Measurements from ENCODE around the gene PPFIBP1. TPM values are rescaled to one million over a fixed set of nuclear protein-coding genes. Genes with fewer than 3 reads are reported as not detected.

PPFIBP1 gene
- total and polyA plus RNA-seq, 8 donors, result 6.6 to 254 (median 50.0) TPM

- Histone ChIP-seq H3K4me3 (no peak overlapping the region), H3K36me3 (peaks cover 12 to 56% (median 38%) of the 10 kb centered on the region in 4 donors), H3K4me1 (peaks cover 0 to 15% (median 7%) of the 10 kb centered on the region in 4 donors), H3K9me3 (no peaks in the 10 kb centered on the region), H3K27ac (peak overlapping the region in 1 of 5 donors; percentile 33), H3K27me3 (no peaks in the 10 kb centered on the region)
- 67 to 85% (median 77%) methylated on average over 1 of the region's 1 CpG for WGBS, 5 donors
- TF ChIP-seq POLR2A (IDR thresholded peaks at IDR 0.05) (no peak), CTCF (IDR thresholded peaks at IDR 0.05) (no peak), EP300 (IDR thresholded peaks at IDR 0.05) (no peak), POLR2AphosphoS5 (IDR thresholded peaks at IDR 0.05) (no peak)
- no peak for DNase-seq
- intact Hi-C loops (cut with DNase I; ENCODE audit: low total_unique reads), result no loop called here
Observed at GRCh38 chr12:27672643-27673042, 148.6 kb downstream of the PPFIBP1 start.

GRCh38 chr12:27673101-27673718, 149.2 kb downstream of the PPFIBP1 start:
- DNase-seq, result no peak
- Histone ChIP-seq H3K36me3 (peaks cover 12 to 55% (median 35%) of the 10 kb centered on the region in 4 donors), H3K27me3 (no peaks in the 10 kb centered on the region), H3K27ac (peak overlapping the region in 2 of 5 donors; percentile 12 to 33), H3K9me3 (no peaks in the 10 kb centered on the region), H3K4me1 (peaks cover 0 to 15% (median 7%) of the 10 kb centered on the region in 4 donors), H3K4me3 (no peak overlapping the region)
- TF ChIP-seq EP300 (IDR thresholded peaks at IDR 0.05) (no peak), POLR2AphosphoS5 (IDR thresholded peaks at IDR 0.05) (no peak), CTCF (IDR thresholded peaks at IDR 0.05) (no peak), POLR2A (IDR thresholded peaks at IDR 0.05) (no peak)
- 52 to 68% (median 60%) methylated on average over 3 of the region's 3 CpGs for WGBS, 5 donors
- intact Hi-C loops (cut with DNase I; ENCODE audit: low total_unique reads), result no loop called here

- Histone ChIP-seq H3K4me3 (no peak overlapping the region), H3K36me3 (peaks cover 15 to 48% (median 41%) of the 10 kb centered on the region in 4 donors), H3K4me1 (peaks cover 0 to 15% (median 7%) of the 10 kb centered on the region in 4 donors), H3K9me3 (no peaks in the 10 kb centered on the region), H3K27ac (no peak overlapping the region), H3K27me3 (no peaks in the 10 kb centered on the region)
- no peak for DNase-seq
- TF ChIP-seq POLR2AphosphoS5 (IDR thresholded peaks at IDR 0.05) (no peak), EP300 (IDR thresholded peaks at IDR 0.05) (no peak), POLR2A (IDR thresholded peaks at IDR 0.05) (no peak), CTCF (IDR thresholded peaks at IDR 0.05) (no peak)
- intact Hi-C loops (cut with DNase I; ENCODE audit: low total_unique reads), result no loop called here
- 72 to 81% (median 75%) methylated on average over 2 of the region's 2 CpGs for WGBS, 5 donors
Observed at GRCh38 chr12:27674989-27675388, 151.0 kb downstream of the PPFIBP1 start.

GRCh38 chr12:27680619-27681018, 156.6 kb downstream of the PPFIBP1 start:
- Histone ChIP-seq H3K4me3 (no peak overlapping the region), H3K27me3 (no peaks in the 10 kb centered on the region), H3K4me1 (no peaks in the 10 kb centered on the region), H3K36me3 (peaks cover 25 to 84% (median 77%) of the 10 kb centered on the region in 4 donors), H3K9me3 (no peaks in the 10 kb centered on the region), H3K27ac (peak overlapping the region in 2 of 5 donors; percentile 45 to 63)
- no peak for TF ChIP-seq CTCF (IDR thresholded peaks at IDR 0.05)
- TF ChIP-seq POLR2AphosphoS5 (IDR thresholded peaks at IDR 0.05), result peak in 1 of 3 donors; percentile 22
- DNase-seq, result no peak
- intact Hi-C loops (cut with DNase I; ENCODE audit: low total_unique reads), result no loop called here

Measured in stomach (tissue), 9 donors.